Trophoblast cell (in vitro differentiated cells and primary cell): ENCODE measurements around the gene PPM1N.

Experiments
- DNase-seq, 2 donors: peaks; one replicate each; pipeline ENCODE4 v3.0.0-alpha.2; 2016
- H2AFZ ChIP-seq: 2 replicates; pipeline ENCODE4 v1.6.1; 2013; ENCODE audit warnings: low read length, moderate library complexity, mild to moderate bottlenecking; ENCODE audit not compliant: insufficient read depth, poor library complexity
- H2AK5ac ChIP-seq: 2 replicates; pipeline ENCODE4 v1.6.1; 2013; ENCODE audit warnings: mild to moderate bottlenecking, low read length
- H2BK120ac ChIP-seq: 2 replicates; pipeline ENCODE4 v1.6.1; 2013; ENCODE audit warnings: low read length, mild to moderate bottlenecking, moderate library complexity; ENCODE audit not compliant: insufficient read depth, poor library complexity
- H2BK12ac ChIP-seq: 2 replicates; pipeline ENCODE4 v1.6.1; 2013; ENCODE audit warnings: mild to moderate bottlenecking, low read length, moderate library complexity
- H2BK5ac ChIP-seq: 2 replicates; pipeline ENCODE4 v1.6.1; 2013; ENCODE audit warnings: low read length, low read depth, moderate library complexity, mild to moderate bottlenecking; ENCODE audit not compliant: poor library complexity
- H3K14ac ChIP-seq: 2 replicates; pipeline ENCODE4 v1.6.1; 2013; ENCODE audit warnings: mild to moderate bottlenecking, low read length
- H3K18ac ChIP-seq: 2 replicates; pipeline ENCODE4 v1.6.1; 2013; ENCODE audit warnings: mild to moderate bottlenecking, low read length
- H3K23ac ChIP-seq: 2 replicates; pipeline ENCODE4 v1.6.1; 2013; ENCODE audit warnings: low read length
- H3K27ac ChIP-seq: 2 replicates; pipeline ENCODE4 v1.5.1; 2013; ENCODE audit warnings: low read depth, mild to moderate bottlenecking, inconsistent platforms, low read length, moderate library complexity
- H3K27me3 ChIP-seq: 2 replicates; pipeline ENCODE4 v1.6.1; 2013; ENCODE audit warnings: inconsistent platforms, mild to moderate bottlenecking, low read length, moderate library complexity; ENCODE audit not compliant: insufficient read depth
- H3K36me3 ChIP-seq, 2 experiments: 1 replicate in 1 of 2; 2 replicates in 1 of 2; pipeline ENCODE4 v1.6.1; 2013; ENCODE audit warnings: low read length in 2 of 2, mild to moderate bottlenecking in 2 of 2, moderate library complexity in 1 of 2; ENCODE audit not compliant: insufficient read depth in 2 of 2, control insufficient read depth in 1 of 2
- H3K4ac ChIP-seq: 2 replicates; pipeline ENCODE4 v1.6.1; 2013; ENCODE audit warnings: low read depth, mild to moderate bottlenecking, low read length, moderate library complexity
- H3K4me1 ChIP-seq, 2 experiments: 1 replicate in 1 of 2; 2 replicates in 1 of 2; pipeline ENCODE4 v1.6.1; 2013; ENCODE audit warnings: low read length in 2 of 2, mild to moderate bottlenecking in 2 of 2, moderate library complexity in 1 of 2; ENCODE audit not compliant: insufficient read depth in 2 of 2, control insufficient read depth in 1 of 2
- H3K4me2 ChIP-seq: 2 replicates; pipeline ENCODE4 v1.6.1; 2013; ENCODE audit warnings: inconsistent platforms, mild to moderate bottlenecking, low read length, moderate library complexity
- H3K4me3 ChIP-seq: 2 replicates; pipeline ENCODE4 v1.5.1; 2013; ENCODE audit warnings: mild to moderate bottlenecking, low read depth, low read length, inconsistent platforms
- H3K79me1 ChIP-seq: one replicate; pipeline ENCODE4 v1.6.1; 2013; ENCODE audit warnings: low read length
- H3K79me2 ChIP-seq: 2 replicates; pipeline ENCODE4 v1.6.1; 2013; ENCODE audit warnings: low read length, mild to moderate bottlenecking; ENCODE audit not compliant: control insufficient read depth, insufficient read depth, poor library complexity
- H3K9ac ChIP-seq: 2 replicates; pipeline ENCODE4 v1.6.1; 2013; ENCODE audit warnings: mild to moderate bottlenecking, low read length
- H3K9me3 ChIP-seq: 2 replicates; pipeline ENCODE4 v1.6.1; 2013; ENCODE audit warnings: low read depth, mild to moderate bottlenecking, control low read depth, inconsistent platforms, low read length; ENCODE audit not compliant: insufficient read depth
- H4K12ac ChIP-seq: 2 replicates; pipeline ENCODE4 v1.6.1; 2013; ENCODE audit warnings: low read depth, mild to moderate bottlenecking, low read length, moderate library complexity
- H4K8ac ChIP-seq: 2 replicates; pipeline ENCODE4 v1.6.1; 2013; ENCODE audit warnings: low read depth, mild to moderate bottlenecking, low read length, moderate library complexity
- H4K91ac ChIP-seq: one replicate; pipeline ENCODE4 v1.6.1; 2013; ENCODE audit warnings: low read depth, mild to moderate bottlenecking, low read length, moderate library complexity
- whole genome bisulfite sequencing: extraction: QIAGEN DNeasy Blood & Tissue Kit; methylation state at CpG from one replicate; pipeline ENCODE4 v1.1.7; 2013; ENCODE audit warnings: missing lambda C conversion rate; ENCODE audit not compliant: insufficient read length, insufficient coverage; ENCODE audit errors: extremely low coverage; 5-methylcytosine and 5-hydroxymethylcytosine counted together

The PPM1N gene

GRCh38 chr19:45471111-45471930 is 26.9 kb upstream of the PPM1N start:
- Histone ChIP-seq H3K14ac (no peak overlapping the region), H2AK5ac (no peak overlapping the region), H4K91ac (no peak overlapping the region), H3K23ac (no peak overlapping the region), H3K36me3 (peaks cover 14 to 21% of the 10 kb centered on the region in 2 experiments), H3K27ac (no peak overlapping the region), H4K12ac (no peak overlapping the region), H3K18ac (no peak overlapping the region), H3K79me2 (peaks cover 2% of the 10 kb centered on the region), H2BK12ac (no peak overlapping the region), H3K9me3 (peaks cover 4% of the 10 kb centered on the region), H4K8ac (no peak overlapping the region), H3K4me3 (no peak overlapping the region), H3K4ac (no peak overlapping the region), H3K9ac (no peak overlapping the region), H3K27me3 (no peaks in the 10 kb centered on the region), H3K4me2 (no peak overlapping the region), H2BK5ac (no peak overlapping the region), H3K4me1 (peaks cover 5 to 8% of the 10 kb centered on the region in 2 experiments), H3K79me1 (peaks cover 9% of the 10 kb centered on the region), H2BK120ac (no peak overlapping the region), H2AFZ (no peak overlapping the region)
- WGBS = no CpG with 5 or more reads among the region's 16 CpGs
- DNase-seq = peak in 1 of 2 donors; percentile 59

- no CpG with 5 or more reads among the region's 7 CpGs for WGBS
- Histone ChIP-seq H3K4ac (no peak overlapping the region), H2BK12ac (no peak overlapping the region), H3K23ac (no peak overlapping the region), H2BK120ac (no peak overlapping the region), H2AFZ (no peak overlapping the region), H4K12ac (no peak overlapping the region), H2AK5ac (no peak overlapping the region), H3K27ac (no peak overlapping the region), H3K36me3 (peaks cover 14 to 21% of the 10 kb centered on the region in 2 experiments), H2BK5ac (no peak overlapping the region), H3K4me2 (no peak overlapping the region), H4K8ac (no peak overlapping the region), H3K9ac (no peak overlapping the region), H3K18ac (no peak overlapping the region), H3K4me3 (no peak overlapping the region), H3K4me1 (peaks cover 5 to 8% of the 10 kb centered on the region in 2 experiments), H4K91ac (no peak overlapping the region), H3K79me1 (peaks cover 8% of the 10 kb centered on the region), H3K27me3 (no peaks in the 10 kb centered on the region), H3K14ac (no peak overlapping the region), H3K9me3 (peaks cover 4% of the 10 kb centered on the region), H3K79me2 (peaks cover 2% of the 10 kb centered on the region)
- DNase-seq = peak; percentile 28 to 77
These were observed 26.2 kb upstream of the PPM1N start for GRCh38 chr19:45471931-45472562.

- peaks cover 14 to 21% of the 10 kb centered on the region in 2 experiments for H3K36me3 ChIP-seq
- H3K27me3 ChIP-seq = no peaks in the 10 kb centered on the region
- H3K79me1 ChIP-seq = peaks cover 5% of the 10 kb centered on the region
- peaks cover 5 to 8% of the 10 kb centered on the region in 2 experiments for H3K4me1 ChIP-seq
- H3K27ac ChIP-seq = no peak overlapping the region
- H2BK12ac ChIP-seq = no peak overlapping the region
- peaks cover 4% of the 10 kb centered on the region for H3K9me3 ChIP-seq
- H3K14ac ChIP-seq = no peak overlapping the region
- no peak overlapping the region for H4K91ac ChIP-seq
- no peak overlapping the region for H2BK120ac ChIP-seq
- no peak overlapping the region for H2AFZ ChIP-seq
- H3K18ac ChIP-seq = no peak overlapping the region
- H3K4me3 ChIP-seq = no peak overlapping the region
- peak overlapping the region; percentile 13 for H3K4me2 ChIP-seq
- H4K12ac ChIP-seq = no peak overlapping the region
- H4K8ac ChIP-seq = no peak overlapping the region
- no peak overlapping the region for H3K9ac ChIP-seq
- no CpG with 5 or more reads among the region's 44 CpGs for WGBS
- H3K23ac ChIP-seq = no peak overlapping the region
- H2BK5ac ChIP-seq = no peak overlapping the region
- DNase-seq = peak; percentile 81 to 82
- H3K4ac ChIP-seq = no peak overlapping the region
- H3K79me2 ChIP-seq = peaks cover 2% of the 10 kb centered on the region
- H2AK5ac ChIP-seq = no peak overlapping the region
These were observed 25.5 kb upstream of the PPM1N start for GRCh38 chr19:45472563-45473366.

GRCh38 chr19:45473367-45473681 is 24.9 kb upstream of the PPM1N start:
- Histone ChIP-seq H2AK5ac (no peak overlapping the region), H2BK120ac (no peak overlapping the region), H3K14ac (no peak overlapping the region), H3K79me2 (peaks cover 2% of the 10 kb centered on the region), H4K8ac (no peak overlapping the region), H3K4ac (no peak overlapping the region), H3K9ac (no peak overlapping the region), H3K4me3 (no peak overlapping the region), H3K4me2 (no peak overlapping the region), H3K27ac (no peak overlapping the region), H2BK5ac (no peak overlapping the region), H3K4me1 (peaks cover 5 to 9% of the 10 kb centered on the region in 2 experiments), H3K23ac (no peak overlapping the region), H3K36me3 (peaks cover 14 to 21% of the 10 kb centered on the region in 2 experiments), H3K18ac (no peak overlapping the region), H4K91ac (no peak overlapping the region), H2AFZ (no peak overlapping the region), H3K27me3 (no peaks in the 10 kb centered on the region), H3K79me1 (peaks cover 5% of the 10 kb centered on the region), H4K12ac (no peak overlapping the region), H2BK12ac (no peak overlapping the region), H3K9me3 (peaks cover 4% of the 10 kb centered on the region)
- WGBS = no CpG with 5 or more reads among the region's 5 CpGs
- peak; percentile 73 to 84 for DNase-seq
